ENCODE measurements around the gene LRFN5.

LRFN5 gene

DNA sequence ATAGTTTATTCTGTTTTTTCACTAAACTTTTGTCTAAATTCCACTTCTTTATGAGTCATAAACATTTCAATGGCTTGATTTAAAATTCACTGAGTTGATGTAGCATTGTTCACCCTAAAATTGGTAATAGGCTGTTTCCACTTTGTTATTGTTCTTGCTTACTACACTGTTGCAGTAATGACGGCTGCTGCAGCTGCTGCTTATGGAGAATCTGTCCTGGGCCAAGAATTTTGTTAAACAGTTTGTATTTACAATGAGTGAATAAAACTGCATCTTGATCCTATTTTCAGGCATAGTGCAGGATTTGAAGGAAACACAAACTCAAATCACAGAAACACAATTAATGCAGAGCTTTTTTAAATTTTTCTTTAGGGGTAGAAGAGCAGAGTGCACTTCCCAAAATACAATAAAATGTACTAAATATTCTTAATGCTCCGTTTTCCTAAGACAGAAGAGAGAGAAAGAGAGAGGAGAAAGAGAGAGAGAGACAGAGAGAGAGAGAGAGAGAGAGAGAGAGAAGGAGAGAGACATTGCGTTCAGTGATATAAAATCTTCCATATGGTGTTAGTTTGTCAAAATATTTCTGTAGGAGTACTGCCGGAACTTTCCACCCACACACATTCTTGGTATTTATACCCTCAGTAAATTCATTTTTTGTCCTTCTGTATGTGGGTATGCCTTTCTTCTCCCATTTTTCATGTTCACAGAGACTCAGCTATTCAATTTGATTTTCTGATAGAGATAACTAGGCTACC is 266.4 kb downstream of the LRFN5 start:
- DNase-seq (ENCODE audit: low read depth), result peak; percentile 35
- TF ChIP-seq, protein P1, sequence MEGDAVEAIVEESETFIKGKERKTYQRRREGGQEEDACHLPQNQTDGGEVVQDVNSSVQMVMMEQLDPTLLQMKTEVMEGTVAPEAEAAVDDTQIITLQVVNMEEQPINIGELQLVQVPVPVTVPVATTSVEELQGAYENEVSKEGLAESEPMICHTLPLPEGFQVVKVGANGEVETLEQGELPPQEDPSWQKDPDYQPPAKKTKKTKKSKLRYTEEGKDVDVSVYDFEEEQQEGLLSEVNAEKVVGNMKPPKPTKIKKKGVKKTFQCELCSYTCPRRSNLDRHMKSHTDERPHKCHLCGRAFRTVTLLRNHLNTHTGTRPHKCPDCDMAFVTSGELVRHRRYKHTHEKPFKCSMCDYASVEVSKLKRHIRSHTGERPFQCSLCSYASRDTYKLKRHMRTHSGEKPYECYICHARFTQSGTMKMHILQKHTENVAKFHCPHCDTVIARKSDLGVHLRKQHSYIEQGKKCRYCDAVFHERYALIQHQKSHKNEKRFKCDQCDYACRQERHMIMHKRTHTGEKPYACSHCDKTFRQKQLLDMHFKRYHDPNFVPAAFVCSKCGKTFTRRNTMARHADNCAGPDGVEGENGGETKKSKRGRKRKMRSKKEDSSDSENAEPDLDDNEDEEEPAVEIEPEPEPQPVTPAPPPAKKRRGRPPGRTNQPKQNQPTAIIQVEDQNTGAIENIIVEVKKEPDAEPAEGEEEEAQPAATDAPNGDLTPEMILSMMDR (conservative IDR thresholded peaks at IDR 0.05; ENCODE audit: control insufficient read depth, insufficient read depth, low read depth, low read length), result no peak

DNA sequence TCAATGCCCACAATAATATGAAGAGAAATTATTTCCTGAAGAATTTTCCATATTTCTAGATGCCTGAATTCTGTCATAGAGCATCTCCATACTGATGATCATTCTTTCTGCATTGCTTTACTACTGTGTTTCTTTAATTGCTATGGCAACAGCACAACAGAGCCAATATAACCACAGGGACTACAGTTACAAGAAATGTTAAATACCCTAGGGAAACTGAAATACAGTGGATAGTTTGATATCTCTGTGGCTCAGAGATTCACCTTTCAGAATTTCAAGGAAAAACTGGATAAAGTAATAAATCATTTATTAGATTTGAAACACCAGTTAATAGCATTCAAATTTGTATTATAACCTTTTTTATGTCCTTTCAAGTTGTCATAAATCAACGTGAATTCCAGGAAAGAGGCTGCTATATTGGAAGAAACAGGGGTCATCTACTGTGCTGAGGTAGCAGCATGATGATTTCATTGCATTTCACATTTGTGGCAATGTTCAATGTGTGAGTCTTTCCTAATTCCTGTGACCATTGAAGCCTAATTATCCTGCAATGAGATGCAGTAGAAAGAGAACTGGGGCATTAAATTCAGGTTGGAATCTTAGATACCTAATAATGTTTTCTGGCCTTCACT is 267.1 kb downstream of the LRFN5 start:
- peak; percentile 68 for DNase-seq (ENCODE audit: low read depth)
- no peak overlapping the region for H3K4me3 ChIP-seq (ENCODE audit: control insufficient read depth, low read depth, low read length)
- TF ChIP-seq, protein P1 (conservative IDR thresholded peaks at IDR 0.05; ENCODE audit: control insufficient read depth, insufficient read depth, low read depth, low read length), result no peak

More for the DNA sequence above, 266.4 kb downstream of the LRFN5 start:
- H3K4me3 ChIP-seq (ENCODE audit: control insufficient read depth, low read depth, low read length), result no peak overlapping the region

DNA sequence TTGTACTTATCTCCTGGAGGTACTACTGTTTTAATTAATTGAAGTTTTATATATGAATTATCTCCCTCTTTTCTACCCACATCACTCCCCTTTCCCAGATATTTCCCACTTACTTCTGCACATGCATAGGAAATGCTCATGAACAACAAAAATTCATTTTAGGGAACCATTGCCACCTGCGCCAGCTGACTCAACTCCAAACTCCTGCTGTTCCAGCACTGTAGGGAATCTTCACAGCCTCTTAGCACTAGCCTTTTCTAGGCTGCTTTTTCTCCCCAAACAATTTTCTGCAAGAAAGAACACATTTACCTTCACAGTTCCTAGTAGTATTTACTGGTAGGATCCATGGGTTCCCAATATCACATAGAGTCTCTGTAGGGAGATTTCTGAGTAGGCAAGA is 268.4 kb downstream of the LRFN5 start:
- no peak overlapping the region for H3K4me3 ChIP-seq (ENCODE audit: control insufficient read depth, low read depth, low read length)
- TF ChIP-seq, protein P1 (conservative IDR thresholded peaks at IDR 0.05; ENCODE audit: control insufficient read depth, insufficient read depth, low read depth, low read length), result no peak
- DNase-seq (ENCODE audit: low read depth), result no peak

DNA sequence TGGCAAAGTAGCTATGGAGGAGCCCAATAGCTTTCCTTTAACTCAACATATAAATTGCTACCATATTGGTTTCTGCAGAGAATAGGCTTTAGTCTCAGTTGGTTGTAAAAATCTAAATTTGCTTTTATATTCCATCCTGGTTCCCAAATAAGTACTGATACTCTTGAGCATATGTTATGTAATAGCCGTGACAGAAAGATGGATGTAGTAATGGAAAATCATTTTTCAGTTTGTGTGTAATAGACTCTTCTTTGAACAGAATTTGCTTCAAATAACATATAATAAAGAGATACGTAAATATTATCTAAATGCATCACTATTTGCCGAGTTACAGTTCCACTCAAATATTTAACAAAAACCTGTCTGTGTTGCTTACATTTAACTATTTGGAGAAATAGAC is 271.6 kb downstream of the LRFN5 start:
- TF ChIP-seq, protein P1 (conservative IDR thresholded peaks at IDR 0.05; ENCODE audit: control insufficient read depth, insufficient read depth, low read depth, low read length), result no peak

DNA sequence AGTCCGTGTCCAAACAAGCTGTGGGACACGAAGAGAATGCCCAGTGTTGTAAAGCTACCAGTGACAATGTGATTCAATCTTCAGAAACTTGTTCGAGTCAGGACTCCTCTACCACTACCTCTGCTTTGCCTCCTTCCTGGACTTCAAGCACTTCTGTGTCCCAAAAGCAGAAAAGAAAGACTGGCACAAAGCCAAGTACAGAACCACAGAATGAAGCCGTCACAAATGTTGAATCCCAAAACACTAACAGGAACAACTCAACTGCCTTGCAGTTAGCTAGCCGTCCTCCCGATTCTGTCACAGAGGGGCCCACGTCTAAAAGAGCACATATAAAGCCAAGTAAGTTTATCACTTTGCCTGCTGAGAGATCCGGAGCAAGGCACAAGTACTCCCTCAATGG is 284.9 kb downstream of the LRFN5 start:
- H3K4me3 ChIP-seq (ENCODE audit: control insufficient read depth, low read depth, low read length), result no peak overlapping the region
- TF ChIP-seq, protein P1 (conservative IDR thresholded peaks at IDR 0.05; ENCODE audit: control insufficient read depth, insufficient read depth, low read depth, low read length), result no peak
- DNase-seq (ENCODE audit: low read depth), result no peak

More for the DNA sequence above, 271.6 kb downstream of the LRFN5 start:
- no peak for DNase-seq (ENCODE audit: low read depth)
- H3K4me3 ChIP-seq (ENCODE audit: control insufficient read depth, low read depth, low read length), result no peak overlapping the region

DNA sequence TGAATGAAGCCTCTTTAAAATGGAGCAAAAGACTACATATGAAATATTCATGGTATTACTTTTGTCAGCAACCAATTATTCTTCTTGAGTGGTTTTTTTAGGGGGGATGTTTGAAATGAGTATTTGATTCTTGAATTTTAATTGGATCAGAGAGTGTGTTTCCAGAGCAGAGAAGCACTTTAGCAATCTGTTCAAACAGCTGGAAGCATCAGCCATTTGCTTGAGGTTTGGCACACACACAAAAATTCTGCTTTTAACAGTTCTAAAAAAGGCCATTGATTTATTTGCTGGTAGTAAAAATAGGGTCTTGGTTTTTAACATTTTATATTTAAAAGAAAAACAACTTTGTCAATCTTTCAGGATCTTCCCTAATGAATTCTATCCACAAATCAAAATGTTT is 292.7 kb downstream of the LRFN5 start:
- TF ChIP-seq, protein P1 (conservative IDR thresholded peaks at IDR 0.05; ENCODE audit: control insufficient read depth, insufficient read depth, low read depth, low read length), result no peak
- no peak overlapping the region for H3K4me3 ChIP-seq (ENCODE audit: control insufficient read depth, low read depth, low read length)
- peak; percentile 39 for DNase-seq (ENCODE audit: low read depth)

Data from fibroblast of mammary gland (primary cell).